Fibroblast of peridontal ligament (primary cell): ENCODE measurements around the gene CFAP43.

Experiments
- DNase-seq: peaks from one replicate; pipeline ENCODE4 v3.0.0-alpha.2; 2010; ENCODE audit errors: extremely low read depth

Gene CFAP43

GRCh38 chr10:104099269-104099668 is 132.9 kb downstream of the CFAP43 start:
- DNase-seq: peak; percentile 15

GRCh38 chr10:104098358-104098925 is 133.7 kb downstream of the CFAP43 start:
- no peak for DNase-seq

- no peak for DNase-seq
Observed at GRCh38 chr10:104096692-104097091, 135.5 kb downstream of the CFAP43 start.

GRCh38 chr10:104092749-104093148 is 139.4 kb downstream of the CFAP43 start:
- DNase-seq: no peak

GRCh38 chr10:104090611-104091010 is 141.6 kb downstream of the CFAP43 start:
- DNase-seq: no peak

- no peak for DNase-seq
Observed at GRCh38 chr10:104089621-104090020, 142.5 kb downstream of the CFAP43 start.

GRCh38 chr10:104088239-104088638 is 143.9 kb downstream of the CFAP43 start:
- no peak for DNase-seq

- no peak for DNase-seq
Observed at GRCh38 chr10:104085801-104086400, 146.3 kb downstream of the CFAP43 start, which contains the start of gene COL17A1. Gene COL17A1 (minus strand): TSS chr10:104085880. CDS start chr10:104080673, 5,207 bp downstream.

GRCh38 chr10:104084482-104085142 is 147.6 kb downstream of the CFAP43 start:
- DNase-seq: no peak

- no peak for DNase-seq
Observed at GRCh38 chr10:104081998-104082397, 150.2 kb downstream of the CFAP43 start.

GRCh38 chr10:104080762-104081161 is 151.4 kb downstream of the CFAP43 start:
- peak; percentile 15 for DNase-seq
